GM13976 (cell line): ENCODE results near the gene PPP1R1B.

ENCODE experiments used
- DNase-seq: peaks from one replicate; pipeline ENCODE4 v3.0.0; 2012; ENCODE audit warnings: low spot score
- in situ Hi-C: fragments of 300-500 bp; cut with MboI; formaldehyde crosslinking; loops from one replicate; pipeline ENCODE4 v1.12.0; 2022; ENCODE audit warnings: low sequenced_read_pairs, mixed read lengths, inconsistent platforms; ENCODE audit not compliant: unreplicated experiment
- TF ChIP-seq, protein P1 (sequence below): IDR thresholded peaks from 2 replicates; pipeline ENCODE4 v1.5.1; 2012; ENCODE audit warnings: borderline replicate concordance, mild to moderate bottlenecking; ENCODE audit not compliant: insufficient read depth; ENCODE audit errors: extremely low read depth, missing control alignments, control extremely low read depth

The PPP1R1B gene

GRCh38 chr17:39622380-39623006, 4.3 kb upstream of the PPP1R1B start:
- DNase-seq, result no peak
- in situ Hi-C loops, result no loop called here
- TF ChIP-seq, protein P1, sequence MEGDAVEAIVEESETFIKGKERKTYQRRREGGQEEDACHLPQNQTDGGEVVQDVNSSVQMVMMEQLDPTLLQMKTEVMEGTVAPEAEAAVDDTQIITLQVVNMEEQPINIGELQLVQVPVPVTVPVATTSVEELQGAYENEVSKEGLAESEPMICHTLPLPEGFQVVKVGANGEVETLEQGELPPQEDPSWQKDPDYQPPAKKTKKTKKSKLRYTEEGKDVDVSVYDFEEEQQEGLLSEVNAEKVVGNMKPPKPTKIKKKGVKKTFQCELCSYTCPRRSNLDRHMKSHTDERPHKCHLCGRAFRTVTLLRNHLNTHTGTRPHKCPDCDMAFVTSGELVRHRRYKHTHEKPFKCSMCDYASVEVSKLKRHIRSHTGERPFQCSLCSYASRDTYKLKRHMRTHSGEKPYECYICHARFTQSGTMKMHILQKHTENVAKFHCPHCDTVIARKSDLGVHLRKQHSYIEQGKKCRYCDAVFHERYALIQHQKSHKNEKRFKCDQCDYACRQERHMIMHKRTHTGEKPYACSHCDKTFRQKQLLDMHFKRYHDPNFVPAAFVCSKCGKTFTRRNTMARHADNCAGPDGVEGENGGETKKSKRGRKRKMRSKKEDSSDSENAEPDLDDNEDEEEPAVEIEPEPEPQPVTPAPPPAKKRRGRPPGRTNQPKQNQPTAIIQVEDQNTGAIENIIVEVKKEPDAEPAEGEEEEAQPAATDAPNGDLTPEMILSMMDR, result no peak

GRCh38 chr17:39623356-39623950, 3.3 kb upstream of the PPP1R1B start:
- DNase-seq, result peak; percentile 87
- in situ Hi-C loops, result no loop called here
- TF ChIP-seq, protein P1, result peak; percentile 93

- DNase-seq, result no peak
- TF ChIP-seq, protein P1, result no peak
- in situ Hi-C loops, result no loop called here
Observed at GRCh38 chr17:39624313-39624712, 2.4 kb upstream of the PPP1R1B start.

GRCh38 chr17:39625198-39625785, 1.5 kb upstream of the PPP1R1B start:
- no peak for DNase-seq
- in situ Hi-C loops, result no loop called here
- TF ChIP-seq, protein P1, result no peak

DNA sequence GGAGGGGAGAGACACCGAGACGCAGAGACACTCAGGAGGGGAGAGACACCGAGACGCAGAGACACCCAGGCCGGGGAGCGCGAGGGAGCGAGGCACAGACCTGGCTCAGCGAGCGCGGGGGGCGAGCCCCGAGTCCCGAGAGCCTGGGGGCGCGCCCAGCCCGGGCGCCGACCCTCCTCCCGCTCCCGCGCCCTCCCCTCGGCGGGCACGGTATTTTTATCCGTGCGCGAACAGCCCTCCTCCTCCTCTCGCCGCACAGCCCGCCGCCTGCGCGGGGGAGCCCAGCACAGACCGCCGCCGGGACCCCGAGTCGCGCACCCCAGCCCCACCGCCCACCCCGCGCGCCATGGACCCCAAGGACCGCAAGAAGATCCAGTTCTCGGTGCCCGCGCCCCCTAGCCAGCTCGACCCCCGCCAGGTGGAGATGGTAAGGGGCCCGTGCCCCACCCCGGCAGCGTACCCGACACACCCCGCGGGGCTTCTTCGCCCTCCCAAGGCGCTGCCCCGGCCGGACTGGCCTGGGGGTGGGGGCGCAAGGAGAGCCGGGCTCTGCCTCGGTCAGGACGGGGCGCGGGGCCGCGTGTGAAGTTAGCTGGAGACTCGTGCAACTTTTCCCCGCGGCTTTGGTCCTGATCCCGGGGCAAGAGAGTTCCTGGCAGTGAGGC, 427 bp downstream of the PPP1R1B start:
- in situ Hi-C loops, result no loop called here
- TF ChIP-seq, protein P1, result no peak
- DNase-seq, result no peak

DNA sequence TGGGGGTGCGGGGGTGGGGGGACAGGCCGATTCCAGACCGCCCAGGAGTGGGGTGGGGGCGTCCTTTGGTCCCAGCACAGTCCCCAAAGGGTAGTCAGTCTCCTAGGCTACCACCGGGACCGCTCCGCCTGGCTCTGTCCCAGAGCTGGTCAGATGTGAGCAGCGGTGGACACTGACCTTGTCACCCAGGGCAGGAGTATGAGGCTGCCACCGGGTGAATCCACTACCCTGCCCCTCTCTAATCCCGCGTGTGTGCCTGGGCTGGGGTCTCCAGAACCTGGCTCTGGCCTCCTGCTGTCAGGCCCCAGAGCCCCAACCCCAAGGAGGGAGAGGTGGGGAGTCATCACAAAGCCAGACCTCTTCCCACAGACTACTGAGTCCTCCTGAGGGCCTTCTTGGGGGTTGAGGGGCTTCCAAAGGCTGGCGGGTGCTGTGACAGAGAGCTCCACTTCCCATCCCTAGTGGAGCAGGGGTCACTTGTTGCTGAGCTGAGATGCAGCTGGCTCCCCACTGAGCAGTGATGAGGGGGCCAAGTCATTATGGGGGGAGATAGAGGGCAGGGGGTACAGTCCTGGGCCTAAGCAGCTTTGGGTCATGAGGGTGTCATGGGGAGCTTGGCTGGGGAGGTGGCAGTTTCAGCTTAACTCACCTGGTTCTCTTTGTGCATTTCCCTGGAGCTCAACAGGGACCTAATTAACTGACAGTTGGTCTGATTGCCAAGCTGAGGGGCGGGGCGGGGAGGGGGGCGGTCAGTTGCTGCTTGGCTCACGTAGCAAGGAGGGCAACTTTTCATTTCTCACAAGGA, 1.2 kb downstream of the PPP1R1B start:
- TF ChIP-seq, protein P1, result no peak
- in situ Hi-C loops, result no loop called here
- no peak for DNase-seq
